Dermis blood vessel endothelial cell (primary cell): ENCODE measurements around the gene ZMYND10. TPM values are rescaled to one million over a fixed set of nuclear protein-coding genes. Genes with fewer than 3 reads are reported as not detected.
"Not testable (repeated sequence)": the region's sequence is repeated elsewhere in the genome, so short reads cannot be mapped to it uniquely, and the experiment has no call there.

Experiments
- DNase-seq: peaks from one replicate; pipeline ENCODE4 v3.0.0; 2010
- total RNA-seq: library from RNA; depleted of rRNA; stranded (reverse); fragments of >200 nt; gene quantifications from 2 replicates; pipeline ENCODE4 v1.2.3, GENCODE V29; 2014

Gene ZMYND10
- total RNA-seq, 1 donor from 2014 or later: not detected

- DNase-seq: peak; percentile 89
Observed at GRCh38 chr3:50324351-50325112, 21.0 kb downstream of the ZMYND10 start.

- DNase-seq: peak; percentile 92
Observed at GRCh38 chr3:50323614-50324199, 21.8 kb downstream of the ZMYND10 start.

DNA sequence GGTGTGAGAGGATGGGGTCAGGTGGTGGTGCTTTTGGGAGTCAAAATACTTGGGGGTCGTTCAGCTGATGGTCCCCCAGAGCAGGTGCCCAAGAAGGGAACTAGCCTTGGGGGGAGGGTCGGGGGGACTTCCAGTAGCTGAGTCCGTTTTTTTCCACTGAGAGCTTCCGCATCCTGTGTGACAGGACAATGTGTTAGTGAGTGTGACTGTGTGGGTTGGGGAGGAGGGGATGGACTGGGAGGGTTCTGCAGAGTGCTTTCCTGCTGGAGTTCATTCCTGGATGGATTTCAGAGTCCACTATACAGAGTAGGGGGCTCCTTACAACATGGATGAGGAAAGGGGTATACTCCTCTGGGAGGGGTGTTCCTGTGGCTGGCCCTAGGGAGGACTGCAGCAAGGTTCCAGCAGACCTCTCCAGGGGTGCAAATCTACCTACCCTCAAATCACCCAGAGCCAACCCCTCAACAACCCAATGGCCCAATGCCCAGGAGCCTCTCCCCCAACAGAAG is 22.4 kb downstream of the ZMYND10 start:
- peak; percentile 88 for DNase-seq

DNA sequence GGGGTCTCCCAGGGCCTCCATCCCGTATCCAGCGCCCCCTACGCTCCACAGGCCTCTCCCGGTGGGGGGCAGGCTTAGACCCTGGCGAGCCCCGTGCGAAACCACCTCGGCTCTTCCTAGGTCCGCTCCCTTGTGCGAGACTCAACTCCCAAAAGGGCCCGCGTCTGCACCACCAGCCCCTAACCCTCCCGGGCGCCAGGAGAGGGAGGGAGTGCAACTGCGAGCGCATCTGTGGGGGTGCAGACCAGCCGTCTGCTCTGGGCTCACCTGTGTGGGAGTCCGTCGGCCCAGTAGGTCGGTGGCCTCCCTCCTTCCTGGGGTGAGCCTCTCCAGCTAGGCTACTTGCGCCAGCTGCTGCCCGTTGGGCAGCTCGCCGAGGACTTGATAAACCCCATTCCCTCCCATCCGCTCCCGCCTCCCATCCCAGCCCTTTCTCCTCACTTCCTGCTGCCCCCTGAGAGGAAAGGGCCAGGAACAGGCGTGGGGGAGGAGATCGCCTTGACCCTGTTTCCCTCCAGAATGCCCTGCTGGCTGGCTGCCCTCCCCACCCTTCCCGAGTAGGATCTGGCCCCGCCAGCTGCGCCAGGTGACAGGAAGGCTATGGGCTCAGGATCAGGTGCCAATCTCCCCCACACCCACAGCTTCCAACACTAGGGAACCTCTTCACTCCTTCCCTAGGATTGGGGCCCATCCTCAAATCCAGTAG is 23.0 kb downstream of the ZMYND10 start, which contains the start of gene HYAL2:
Gene HYAL2 (minus strand): TSS at position 360 of the 706 bp plus-strand sequence. CDS start 2,256 bp downstream, outside the sequence.
- peak; percentile 80 for DNase-seq

GRCh38 chr3:50322115-50322385 is 23.5 kb downstream of the ZMYND10 start:
- DNase-seq: no peak

DNA sequence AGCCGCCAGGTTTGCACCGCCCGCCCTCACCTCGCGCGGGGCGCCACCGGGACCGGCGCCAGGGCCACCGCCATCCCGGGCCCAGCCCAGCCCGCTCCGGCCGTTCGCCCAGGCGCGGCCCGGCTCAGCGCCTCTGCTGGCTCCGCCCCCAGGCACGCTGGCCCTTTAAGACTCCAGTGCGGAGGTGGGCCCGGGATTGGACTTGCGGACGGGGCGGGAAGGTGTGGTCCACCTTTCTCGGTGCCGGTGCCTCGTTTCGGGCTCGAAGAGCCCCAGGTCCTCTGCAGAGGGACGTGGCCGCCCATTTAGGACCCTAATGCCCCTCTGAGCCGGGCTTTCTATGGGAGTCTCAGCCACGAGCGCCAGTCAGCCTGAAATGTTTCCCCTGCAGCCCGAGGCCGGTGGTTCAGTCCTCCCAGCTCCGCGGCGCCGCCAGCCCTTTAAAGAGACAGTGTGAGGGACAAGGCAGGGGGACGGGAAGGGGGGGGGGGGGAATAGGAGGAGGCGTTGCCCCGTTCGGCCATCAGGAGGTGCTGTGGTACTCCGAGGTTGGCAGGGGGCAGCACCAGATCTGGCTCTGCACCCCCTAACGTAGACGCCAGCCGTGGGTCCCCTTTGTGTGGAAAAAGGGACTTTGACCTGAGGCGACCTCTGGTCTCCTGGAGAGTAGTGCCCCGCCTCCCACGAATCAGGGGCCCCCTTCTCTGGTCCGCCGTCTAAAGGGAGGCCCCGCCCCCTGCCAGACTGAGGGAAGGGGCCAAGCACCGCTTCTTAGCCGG is 24.0 kb downstream of the ZMYND10 start:
- DNase-seq: peak; percentile 90

DNA sequence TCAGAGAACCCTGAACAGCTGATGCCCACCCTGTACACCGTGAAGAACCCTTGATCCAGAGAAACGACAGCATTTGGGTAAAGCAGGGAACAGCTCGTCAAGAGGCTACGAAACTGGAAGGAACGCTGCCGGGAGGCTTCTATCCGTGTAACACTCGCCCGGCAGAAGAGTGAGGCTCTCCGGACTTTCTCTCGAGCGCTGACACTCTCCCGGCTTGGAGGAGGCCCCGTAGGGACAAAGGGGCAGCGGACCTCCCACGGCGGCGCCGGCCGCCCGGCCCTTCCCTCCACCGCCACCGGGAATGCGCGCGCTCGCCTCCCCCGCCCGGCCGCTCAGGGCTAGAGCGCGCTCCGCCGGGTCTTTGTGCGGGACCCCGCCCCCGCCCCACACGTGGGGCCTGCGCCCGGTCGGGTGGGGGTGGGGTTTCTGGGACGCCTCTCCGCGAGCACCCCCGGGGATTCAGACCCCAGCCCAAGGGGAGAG is 24.6 kb downstream of the ZMYND10 start:
- DNase-seq: peak; percentile 75

DNA sequence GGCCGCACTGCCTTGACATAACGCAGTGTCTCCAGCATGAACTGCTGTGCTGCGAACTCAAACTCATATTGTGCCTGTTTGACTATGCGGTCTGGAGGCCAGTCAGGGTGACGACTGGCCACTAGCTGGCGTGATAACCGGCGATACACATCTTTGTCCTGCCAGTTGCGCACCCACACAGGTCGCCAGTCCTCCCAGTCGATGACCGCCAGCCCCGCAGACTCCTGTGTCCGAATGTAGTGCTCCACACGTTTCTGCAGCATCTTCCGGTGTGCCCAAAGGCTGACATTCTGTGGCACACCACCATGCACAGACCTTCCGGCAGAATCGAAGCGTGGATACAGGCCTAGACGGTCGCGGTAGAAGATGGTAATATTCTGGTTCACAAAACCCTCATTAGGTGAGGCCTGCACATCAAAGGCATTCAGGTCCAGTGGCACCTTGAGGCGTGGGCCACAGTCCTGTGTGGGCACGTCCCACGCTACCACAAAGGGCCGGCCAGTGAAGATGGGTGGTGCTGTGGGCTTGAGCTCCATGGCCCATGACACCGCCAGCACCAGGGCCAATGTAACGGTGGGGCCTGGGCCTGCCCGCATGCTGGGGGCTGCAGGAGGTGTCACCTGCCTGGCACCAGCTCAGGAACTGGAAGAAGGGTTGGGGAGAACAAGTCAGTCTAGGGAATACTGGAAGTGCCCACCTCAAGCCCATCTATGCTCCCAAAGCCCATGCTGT is 25.5 kb downstream of the ZMYND10 start:
- peak; percentile 60 for DNase-seq

- DNase-seq: no peak
Observed at GRCh38 chr3:50319181-50319893, 26.2 kb downstream of the ZMYND10 start.

DNA sequence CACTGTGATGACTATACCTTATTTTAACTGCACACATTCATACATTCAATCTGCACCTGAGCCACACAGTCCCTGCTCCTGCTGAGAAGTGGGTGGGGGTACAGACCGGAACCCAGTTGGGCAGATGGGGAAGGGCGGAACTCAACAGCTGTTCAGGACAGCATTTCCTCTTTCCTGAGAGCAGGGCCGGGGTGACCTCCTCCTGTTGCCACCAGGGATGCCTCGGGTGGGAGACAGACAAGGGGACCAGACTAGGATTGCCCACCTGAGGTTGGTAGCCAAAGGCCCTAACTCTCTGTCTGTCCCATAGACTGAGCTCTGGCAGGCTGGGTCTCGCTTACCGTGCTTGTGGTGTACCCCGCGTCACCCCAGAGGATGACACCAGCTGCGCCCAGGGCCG is 26.9 kb downstream of the ZMYND10 start:
- DNase-seq: no peak

- no peak for DNase-seq
Observed at GRCh38 chr3:50318163-50318562, 27.4 kb downstream of the ZMYND10 start.

DNA sequence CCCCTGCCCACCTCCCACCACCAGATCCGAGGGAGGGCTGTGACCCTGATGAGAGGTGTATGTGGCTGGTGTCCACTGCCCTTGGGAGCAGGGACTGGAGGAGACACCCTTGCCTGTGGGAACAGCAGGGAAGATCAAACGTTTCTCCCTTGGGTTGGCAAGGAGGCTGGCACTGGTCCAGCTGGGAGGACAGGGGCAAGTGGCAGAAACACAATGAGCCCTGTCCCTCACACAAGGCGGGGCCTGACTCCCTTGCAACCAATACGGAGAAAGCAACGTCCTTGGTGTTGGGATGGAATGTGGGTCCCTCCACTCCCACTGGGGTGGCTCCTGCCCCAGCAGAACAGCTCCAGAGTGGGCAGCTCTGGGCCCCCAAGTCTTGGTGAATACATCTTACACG is 28.2 kb downstream of the ZMYND10 start:
- DNase-seq: peak; percentile 24

DNA sequence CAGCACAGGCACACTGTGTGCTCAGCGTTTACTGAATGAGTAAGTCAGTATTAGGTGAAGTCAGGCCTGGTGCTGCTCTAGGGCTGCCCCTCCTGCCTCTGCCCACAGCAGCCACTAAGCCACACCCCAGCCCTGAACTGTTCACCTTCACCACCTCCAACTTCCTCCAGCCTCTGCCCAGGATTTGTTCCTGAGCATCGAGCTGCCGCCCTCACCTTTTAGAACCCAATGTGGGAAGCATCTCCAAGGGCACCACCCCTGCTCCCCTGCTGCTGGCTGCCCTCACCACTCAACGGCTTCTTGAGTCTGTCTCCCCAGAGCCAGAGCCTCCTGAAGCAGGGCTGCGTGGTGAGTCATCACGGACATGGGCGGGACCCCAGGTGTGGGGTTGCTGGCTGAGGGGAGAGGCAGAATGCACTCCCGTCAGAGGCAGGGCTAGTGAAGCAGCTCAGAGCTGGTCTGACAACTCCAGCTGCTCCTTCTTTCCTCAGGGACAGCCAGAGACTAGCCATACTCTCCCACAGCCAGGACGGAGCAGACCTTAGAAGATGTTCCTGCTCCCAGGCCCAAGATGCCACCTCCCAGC is 28.8 kb downstream of the ZMYND10 start:
- peak; percentile 75 for DNase-seq

DNA sequence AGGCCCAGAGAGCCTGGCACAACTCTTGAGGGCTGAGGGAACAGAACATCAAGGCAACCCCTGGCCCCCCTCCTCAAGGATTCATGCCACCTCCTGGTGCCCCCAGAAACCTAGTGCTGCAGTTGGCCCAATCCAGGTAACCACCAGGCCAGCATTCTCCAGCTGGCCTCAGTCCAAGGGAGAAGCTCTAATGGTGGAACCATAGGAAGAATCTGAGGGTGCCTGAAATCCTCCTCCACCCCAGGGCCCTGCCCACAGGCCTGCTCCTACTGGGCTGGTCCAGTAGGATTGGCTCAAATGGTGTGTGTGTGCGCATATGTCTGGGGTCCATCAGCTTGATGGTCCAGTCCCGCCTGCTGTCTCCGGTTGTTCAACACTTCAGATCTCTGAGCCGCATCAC is 30.7 kb downstream of the ZMYND10 start:
- DNase-seq: no peak

GRCh38 chr3:50314342-50314741 is 31.2 kb downstream of the ZMYND10 start:
- DNase-seq: no peak

DNA sequence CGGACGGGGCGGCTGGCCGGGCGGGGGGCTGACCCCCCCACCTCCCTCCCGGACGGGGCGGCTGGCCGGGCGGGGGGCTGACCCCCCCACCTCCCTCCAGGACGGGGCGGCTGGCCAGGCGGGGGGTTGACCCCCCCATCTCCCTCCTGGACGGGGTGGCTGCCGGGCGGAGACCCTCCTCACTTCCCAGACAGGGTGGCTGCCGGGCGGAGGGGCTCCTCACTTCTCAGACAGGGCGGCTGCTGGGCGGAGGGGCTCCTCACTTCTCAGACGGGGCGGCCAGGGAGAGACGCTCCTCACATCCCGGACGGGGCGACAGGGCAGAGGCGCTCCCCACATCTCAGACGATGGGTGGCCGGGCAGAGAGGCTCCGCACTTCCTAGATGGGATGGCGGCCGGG is 33.5 kb downstream of the ZMYND10 start:
- DNase-seq: not testable (repeated sequence)

GRCh38 chr3:50304601-50305000 is 40.9 kb downstream of the ZMYND10 start:
- DNase-seq: no peak

DNA sequence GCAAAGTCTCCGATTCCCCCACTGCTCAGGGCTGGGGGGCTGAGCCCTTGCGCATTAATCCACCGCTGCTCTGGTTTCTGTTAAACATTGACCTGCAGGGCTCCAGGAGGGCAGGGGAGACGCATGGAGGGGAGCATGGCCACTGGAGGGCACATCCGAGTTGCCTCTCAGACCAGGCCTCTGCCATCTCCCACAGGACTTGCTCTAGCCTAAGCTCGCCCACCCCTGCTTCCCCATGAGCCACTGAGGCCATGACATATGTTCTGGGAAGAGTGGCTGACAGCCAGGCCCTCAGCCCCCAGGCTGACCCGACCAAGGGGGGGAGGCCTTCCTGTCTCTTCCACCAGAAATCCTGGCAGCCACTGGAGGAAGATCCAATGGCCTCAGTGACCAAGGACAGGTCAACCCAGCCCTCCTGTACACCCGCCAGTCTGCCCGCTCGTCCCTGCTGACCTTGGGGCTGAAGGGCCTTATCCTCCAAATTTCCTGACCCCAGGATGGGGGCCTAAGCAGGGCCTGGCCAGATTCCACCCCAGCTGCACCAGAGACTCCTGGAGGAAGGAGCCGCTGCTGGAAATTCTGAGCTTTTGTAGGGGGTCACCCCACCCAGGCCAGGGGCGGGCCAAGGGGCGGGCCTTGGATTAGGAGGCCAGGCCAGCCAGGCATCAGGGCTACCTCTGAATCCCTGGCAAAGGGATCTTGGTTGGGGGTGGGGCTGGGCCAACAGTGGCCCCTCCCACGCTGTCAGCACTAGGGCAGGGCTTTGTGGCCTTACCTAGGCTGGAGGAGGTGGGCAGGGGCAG is 42.3 kb downstream of the ZMYND10 start, which contains the start of gene HYAL1:
Gene HYAL1 (minus strand): TSS at position 562 of the 803 bp plus-strand sequence. CDS start 618 bp downstream, outside the sequence.
- peak; percentile 58 for DNase-seq

DNA sequence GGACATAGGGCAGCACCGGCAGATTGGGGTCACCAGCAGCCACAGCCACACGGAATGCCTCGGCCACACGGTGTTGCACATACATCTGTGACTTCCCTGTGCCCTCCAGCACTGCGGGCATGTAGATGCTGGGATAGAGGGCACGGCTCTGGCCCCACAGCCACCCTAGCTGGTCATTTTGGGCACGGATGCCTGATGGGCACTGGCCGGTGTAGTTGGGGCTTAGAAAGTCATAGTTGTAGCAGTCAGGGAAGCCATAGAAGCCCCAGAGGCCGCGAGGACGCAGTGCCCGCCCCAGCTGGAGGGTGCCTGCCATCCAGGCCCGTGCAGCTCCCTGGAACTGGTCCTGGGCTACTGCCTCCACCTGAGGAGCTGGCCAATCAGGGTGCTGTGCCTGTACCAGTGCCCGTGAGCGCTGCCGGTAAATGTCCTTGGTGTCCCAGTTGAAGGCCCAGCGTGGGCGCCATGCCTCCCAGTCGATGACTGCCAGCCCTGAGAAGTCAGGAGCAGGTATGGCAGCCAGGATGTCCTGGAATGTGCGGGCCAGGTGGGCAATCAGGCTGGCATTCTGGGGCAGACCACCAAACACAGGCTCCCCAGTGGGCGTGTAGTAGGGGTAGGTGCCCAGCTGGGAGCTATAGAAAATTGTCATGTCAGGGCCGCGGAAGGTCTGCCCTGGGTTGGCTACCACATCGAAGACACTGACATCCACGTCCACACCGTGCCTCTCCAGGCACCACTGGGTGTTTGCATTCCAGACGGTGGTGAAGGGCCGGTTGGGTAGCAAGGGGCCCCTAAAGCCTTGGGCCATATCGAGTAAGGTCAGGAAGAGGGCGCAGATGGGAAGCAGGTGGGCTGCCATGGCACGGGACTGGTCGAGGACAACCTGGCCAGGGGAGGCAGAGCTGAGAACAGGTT is 43.2 kb downstream of the ZMYND10 start:
- DNase-seq: no peak
